Activated CD8-positive, alpha-beta memory T cell treated with anti-CD3 and anti-CD28 coated beads, Interleukin-2, amount 10 ng/mL, durations not matched to agents 7 days and 5 days (primary cell): ENCODE results near the gene CLDN7. TPM values are rescaled to one million over a fixed set of nuclear protein-coding genes. Genes with fewer than 3 reads are reported as not detected.

Experiments
- ATAC-seq: fragments of 150-1000 bp; cut with Tn5 transposase; one replicate; pipeline ENCODE4 v1.10.0; 2021; ENCODE audit warnings: moderate library complexity
- CTCF ChIA-PET: fragments of 350-600 bp; sonication (Branson Sonifier 250); formaldehyde crosslinking; loops from one replicate; lab custom pipeline; 2021; ENCODE audit warnings: antibody characterized with exemption; lab: Charles Lee
- DNase-seq: peaks from one replicate; pipeline ENCODE4 v3.0.0-alpha.2; 2020
- H3K27ac Mint-ChIP-seq: one replicate; pipeline ENCODE4 v1.8.0; 2021; ENCODE audit warnings: mild to moderate bottlenecking, mixed read lengths
- H3K27me3 Mint-ChIP-seq: one replicate; pipeline ENCODE4 v1.8.0; 2021; ENCODE audit warnings: mixed read lengths
- H3K36me3 Mint-ChIP-seq: one replicate; pipeline ENCODE4 v1.8.0; 2021; ENCODE audit warnings: mild to moderate bottlenecking, mixed read lengths
- H3K4me1 Mint-ChIP-seq: one replicate; pipeline ENCODE4 v1.8.0; 2021; ENCODE audit warnings: mixed read lengths
- H3K4me3 Mint-ChIP-seq: one replicate; pipeline ENCODE4 v1.8.0; 2021; ENCODE audit warnings: mild to moderate bottlenecking, moderate library complexity, mixed read lengths
- H3K9me3 Mint-ChIP-seq: one replicate; pipeline ENCODE4 v1.8.0; 2022; ENCODE audit warnings: low read depth, mixed read lengths
- total RNA-seq, 2 experiments: library from RNA; stranded (reverse); gene quantifications; one replicate each; pipeline ENCODE4 v1.2.3, GENCODE V29; 2021

The CLDN7 gene
- total RNA-seq, 2 experiments from 2014 or later = 0.66 to 1.9 TPM

DNA sequence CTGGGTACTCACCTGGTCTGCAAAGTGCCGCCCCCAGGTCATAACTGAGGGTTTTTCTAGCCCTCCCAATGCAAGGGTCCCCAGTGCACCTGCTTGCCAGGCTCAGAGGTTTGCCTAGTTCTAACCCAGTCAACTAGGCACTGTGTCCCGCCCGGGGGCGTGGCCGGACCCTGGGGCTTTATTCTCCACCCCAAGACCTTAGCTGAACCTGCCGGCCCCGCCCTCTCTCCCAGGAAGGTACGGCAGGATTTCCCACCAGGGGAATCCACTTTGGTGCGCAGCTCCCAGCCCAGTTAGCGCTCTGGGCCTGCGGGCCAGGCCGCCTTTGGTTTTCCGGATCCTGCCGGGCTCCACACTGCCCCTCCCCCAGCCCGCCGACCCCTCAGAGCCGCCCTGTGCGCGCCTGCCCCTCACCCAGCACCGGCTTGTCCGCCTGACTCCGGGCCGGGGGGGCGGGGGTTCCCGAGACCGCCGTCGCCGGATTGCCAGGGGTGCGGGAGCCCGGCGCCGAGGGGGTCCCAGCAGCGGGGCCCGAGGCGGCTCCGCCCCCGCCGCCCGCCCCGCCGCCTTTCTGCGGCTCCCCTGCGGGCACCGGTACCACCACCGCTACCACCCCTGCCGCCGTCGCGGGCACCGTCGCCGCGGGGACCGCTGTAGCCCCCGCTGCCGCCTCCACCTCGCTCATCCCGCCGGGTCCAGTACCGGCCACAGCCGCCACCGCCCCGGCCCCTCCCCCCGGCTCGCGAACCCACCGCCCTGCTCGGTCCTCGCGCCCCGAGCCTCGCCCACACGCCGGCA, 31.7 kb upstream of the CLDN7 start:
- H3K36me3 Mint-ChIP-seq = no peaks in the 10 kb centered on the region
- H3K4me3 Mint-ChIP-seq = peak overlapping the region; percentile 1
- H3K27me3 Mint-ChIP-seq = peaks cover 49% of the 10 kb centered on the region
- H3K27ac Mint-ChIP-seq = no peak overlapping the region
- CTCF ChIA-PET = interaction anchor here (1.1 to 3.8 kb wide), 3 partner anchors 9 to 74 kb away, joined by 5 to 27 read pairs (median 7); partner anchors contain the start of genes ACADVL, DLG4 and SLC2A4
- ATAC-seq (peak; percentile 12), DNase-seq (no peak)
- H3K9me3 Mint-ChIP-seq = no peaks in the 10 kb centered on the region
- peaks cover 21% of the 10 kb centered on the region for H3K4me1 Mint-ChIP-seq

DNA sequence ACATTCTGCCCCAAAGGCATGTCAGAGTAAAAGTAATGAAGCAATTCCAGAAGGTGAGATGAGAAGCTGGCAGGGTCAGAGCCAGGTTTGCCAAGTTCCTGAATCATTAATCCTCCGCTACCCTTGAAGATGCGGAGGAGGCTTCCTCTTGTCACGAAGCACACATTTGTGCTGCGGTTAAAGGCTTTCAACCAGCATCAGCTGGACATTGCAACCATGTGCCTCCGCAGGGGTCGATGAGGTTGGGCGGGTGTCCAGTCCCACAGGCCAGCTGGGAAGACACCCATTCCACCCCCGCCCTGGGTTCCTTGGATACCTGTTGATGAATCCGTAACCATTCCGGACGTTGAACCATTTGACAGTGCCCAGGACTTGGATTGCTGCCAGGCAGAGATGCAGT, 30.9 kb upstream of the CLDN7 start:
- ATAC-seq (no peak), DNase-seq (no peak)
- CTCF ChIA-PET = interaction anchor here (1.1 to 3.8 kb wide), 3 partner anchors 8 to 73 kb away, joined by 5 to 27 read pairs (median 7); partner anchors contain the start of genes ACADVL, DLG4 and SLC2A4
- H3K27ac Mint-ChIP-seq = no peak overlapping the region
- peaks cover 56% of the 10 kb centered on the region for H3K27me3 Mint-ChIP-seq
- peaks cover 21% of the 10 kb centered on the region for H3K4me1 Mint-ChIP-seq
- H3K4me3 Mint-ChIP-seq = no peak overlapping the region
- H3K36me3 Mint-ChIP-seq = no peaks in the 10 kb centered on the region
- no peaks in the 10 kb centered on the region for H3K9me3 Mint-ChIP-seq

DNA sequence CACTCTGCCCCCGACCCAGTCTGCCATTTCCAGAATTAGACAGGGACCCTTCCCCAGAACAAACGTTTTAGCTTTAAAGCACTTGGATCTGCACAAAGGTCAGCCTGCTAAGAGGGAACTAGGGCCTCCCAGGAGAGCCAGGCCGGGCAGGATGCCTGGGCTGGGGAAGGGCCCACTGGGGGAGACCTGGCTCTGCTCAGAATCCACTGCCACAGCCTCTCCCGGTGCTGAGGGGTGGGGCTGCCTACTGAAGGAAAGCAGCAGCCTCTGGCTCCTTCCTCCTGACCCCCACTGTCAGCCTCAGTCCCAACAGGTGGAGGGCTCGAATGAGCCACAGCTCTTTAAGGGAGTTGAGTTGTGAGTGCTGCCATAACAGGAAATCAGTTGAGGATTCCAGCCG, 30.5 kb upstream of the CLDN7 start:
- no peak for DNase-seq
- CTCF ChIA-PET = interaction anchor here (1.6 to 3.8 kb wide), 2 partner anchors 11 to 72 kb away, joined by 7 to 27 read pairs; partner anchors contain the start of genes ACADVL, DLG4 and SLC2A4
- H3K27ac Mint-ChIP-seq = no peak overlapping the region
- no peaks in the 10 kb centered on the region for H3K9me3 Mint-ChIP-seq
- H3K4me3 Mint-ChIP-seq = no peak overlapping the region
- H3K36me3 Mint-ChIP-seq = no peaks in the 10 kb centered on the region
- H3K4me1 Mint-ChIP-seq = peaks cover 21% of the 10 kb centered on the region
- ATAC-seq = no peak
- peaks cover 60% of the 10 kb centered on the region for H3K27me3 Mint-ChIP-seq

DNA sequence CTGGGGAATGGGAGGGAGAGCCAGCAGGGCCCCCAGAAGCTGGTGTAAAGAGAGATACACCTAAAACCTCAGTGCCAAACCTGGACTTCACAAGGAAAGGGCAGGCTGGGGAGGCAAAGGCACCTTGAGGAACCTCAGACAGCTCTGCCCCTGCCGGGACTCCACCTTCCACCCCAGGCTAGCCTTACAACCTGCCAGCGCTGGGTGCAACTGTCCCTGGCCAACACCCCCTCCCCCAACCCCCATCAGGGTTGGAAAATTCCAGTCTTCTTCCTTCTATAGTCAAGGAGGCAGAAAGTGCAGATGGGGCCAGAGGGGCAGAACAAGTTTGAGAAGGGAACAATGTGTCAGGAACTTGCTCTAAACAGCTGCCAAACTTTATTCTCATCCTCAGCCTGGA, 29.9 kb upstream of the CLDN7 start:
- ATAC-seq (no peak), DNase-seq (no peak)
- CTCF ChIA-PET = interaction anchor here (3.8 kb wide), 1 partner anchor 11 kb away, joined by 27 read pairs; the partner anchor contains the start of gene SLC2A4
- Mint-ChIP-seq H3K4me3 (no peak overlapping the region), H3K27me3 (peaks cover 61% of the 10 kb centered on the region), H3K36me3 (no peaks in the 10 kb centered on the region), H3K9me3 (no peaks in the 10 kb centered on the region), H3K4me1 (peaks cover 21% of the 10 kb centered on the region), H3K27ac (no peak overlapping the region)

GRCh38 chr17:7290685-7291084, 28.4 kb upstream of the CLDN7 start:
- no peak for ATAC-seq
- CTCF ChIA-PET = interaction anchor here (0.9 to 3.8 kb wide), 3 partner anchors 9 to 70 kb away, joined by 3 to 27 read pairs (median 5); partner anchors contain the start of gene SLC2A4
- Mint-ChIP-seq H3K27me3 (peaks cover 63% of the 10 kb centered on the region), H3K9me3 (no peaks in the 10 kb centered on the region), H3K4me1 (peaks cover 10% of the 10 kb centered on the region), H3K4me3 (no peak overlapping the region), H3K36me3 (no peaks in the 10 kb centered on the region), H3K27ac (no peak overlapping the region)
- no peak for DNase-seq

- Mint-ChIP-seq H3K36me3 (no peaks in the 10 kb centered on the region), H3K27me3 (peaks cover 57% of the 10 kb centered on the region), H3K4me1 (peaks cover 7% of the 10 kb centered on the region), H3K27ac (no peak overlapping the region), H3K4me3 (no peak overlapping the region), H3K9me3 (no peaks in the 10 kb centered on the region)
- no peak for ATAC-seq
- DNase-seq = no peak
- CTCF ChIA-PET = no interaction called here
Observed at GRCh38 chr17:7290166-7290565, 27.9 kb upstream of the CLDN7 start.

DNA sequence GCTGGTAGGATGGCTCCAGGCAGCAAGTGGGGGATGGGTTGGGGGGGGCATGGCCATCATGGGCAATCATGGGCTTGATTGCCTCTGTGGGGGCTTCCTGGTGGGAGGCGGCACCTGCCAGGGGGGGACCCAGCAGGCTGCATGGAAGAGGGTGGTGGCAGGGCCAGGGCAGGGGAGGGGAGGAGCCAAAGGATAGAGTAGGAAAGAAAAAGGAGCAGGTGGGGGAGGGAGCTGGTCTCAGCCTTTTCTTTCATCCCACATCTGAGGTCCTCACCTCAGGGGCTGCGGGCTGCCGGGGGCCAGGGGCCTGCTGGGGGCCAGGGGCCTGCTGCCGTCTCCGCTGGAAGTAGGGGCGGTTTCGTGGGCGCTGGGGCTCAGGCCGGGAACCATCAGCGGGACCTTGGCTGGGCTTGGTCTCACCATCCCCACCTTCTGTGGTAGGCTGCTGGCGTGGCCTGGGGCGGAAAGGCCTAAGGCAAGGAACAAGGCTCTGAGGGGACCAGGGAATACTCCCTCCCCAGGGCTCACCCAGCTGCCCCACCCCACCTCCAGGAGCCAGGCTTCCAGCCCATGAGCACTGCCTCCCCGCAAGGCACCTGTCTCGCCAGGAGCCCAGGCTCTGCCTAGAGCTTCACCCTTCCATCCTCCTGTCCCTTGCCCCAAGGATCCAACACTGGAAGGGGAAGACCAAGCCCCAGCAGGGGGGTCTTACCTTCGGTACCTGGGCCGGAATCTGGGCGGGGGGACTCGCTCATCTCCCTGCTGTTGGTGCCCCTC, 27.2 kb upstream of the CLDN7 start:
- Mint-ChIP-seq H3K4me3 (no peak overlapping the region), H3K27ac (no peak overlapping the region)
- no peak for ATAC-seq

DNA sequence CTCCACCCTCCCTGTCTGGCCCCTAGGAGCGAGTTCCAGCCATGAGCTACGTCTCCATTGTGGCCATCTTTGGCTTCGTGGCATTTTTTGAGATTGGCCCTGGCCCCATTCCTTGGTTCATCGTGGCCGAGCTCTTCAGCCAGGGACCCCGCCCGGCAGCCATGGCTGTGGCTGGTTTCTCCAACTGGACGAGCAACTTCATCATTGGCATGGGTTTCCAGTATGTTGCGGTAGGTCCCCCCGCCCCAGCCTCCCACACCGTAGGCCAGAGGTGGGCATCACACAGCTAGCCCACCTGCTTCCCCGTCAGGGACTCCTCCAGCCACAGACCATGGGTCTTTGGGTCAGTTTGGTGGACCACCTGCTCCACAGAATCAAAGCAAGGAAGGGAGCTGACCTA, 23.4 kb upstream of the CLDN7 start:
- Mint-ChIP-seq H3K36me3 (no peaks in the 10 kb centered on the region), H3K27me3 (peaks cover 45% of the 10 kb centered on the region), H3K9me3 (no peaks in the 10 kb centered on the region), H3K27ac (no peak overlapping the region), H3K4me1 (peaks cover 9% of the 10 kb centered on the region), H3K4me3 (no peak overlapping the region)
- DNase-seq (no peak), ATAC-seq (no peak)
- CTCF ChIA-PET = interaction anchor here (0.5 to 11.4 kb wide), 5 partner anchors 8 to 240 kb away, joined by 3 to 112 read pairs (median 5); no protein-coding TSS in a partner anchor

More for the DNA sequence above, 27.2 kb upstream of the CLDN7 start:
- Mint-ChIP-seq H3K4me1 (peaks cover 4% of the 10 kb centered on the region), H3K36me3 (no peaks in the 10 kb centered on the region), H3K27me3 (peaks cover 54% of the 10 kb centered on the region), H3K9me3 (no peaks in the 10 kb centered on the region)
- CTCF ChIA-PET = no interaction called here
- DNase-seq = no peak

- Mint-ChIP-seq H3K4me1 (peaks cover 17% of the 10 kb centered on the region), H3K36me3 (no peaks in the 10 kb centered on the region), H3K27ac (no peak overlapping the region), H3K27me3 (peaks cover 44% of the 10 kb centered on the region), H3K9me3 (no peaks in the 10 kb centered on the region), H3K4me3 (no peak overlapping the region)
- ATAC-seq (no peak), DNase-seq (no peak)
- CTCF ChIA-PET = interaction anchor here (1.5 to 11.4 kb wide), 2 partner anchors 9 to 12 kb away, joined by 5 to 112 read pairs; no protein-coding TSS in a partner anchor
Observed at GRCh38 chr17:7284911-7285310, 22.6 kb upstream of the CLDN7 start.

DNA sequence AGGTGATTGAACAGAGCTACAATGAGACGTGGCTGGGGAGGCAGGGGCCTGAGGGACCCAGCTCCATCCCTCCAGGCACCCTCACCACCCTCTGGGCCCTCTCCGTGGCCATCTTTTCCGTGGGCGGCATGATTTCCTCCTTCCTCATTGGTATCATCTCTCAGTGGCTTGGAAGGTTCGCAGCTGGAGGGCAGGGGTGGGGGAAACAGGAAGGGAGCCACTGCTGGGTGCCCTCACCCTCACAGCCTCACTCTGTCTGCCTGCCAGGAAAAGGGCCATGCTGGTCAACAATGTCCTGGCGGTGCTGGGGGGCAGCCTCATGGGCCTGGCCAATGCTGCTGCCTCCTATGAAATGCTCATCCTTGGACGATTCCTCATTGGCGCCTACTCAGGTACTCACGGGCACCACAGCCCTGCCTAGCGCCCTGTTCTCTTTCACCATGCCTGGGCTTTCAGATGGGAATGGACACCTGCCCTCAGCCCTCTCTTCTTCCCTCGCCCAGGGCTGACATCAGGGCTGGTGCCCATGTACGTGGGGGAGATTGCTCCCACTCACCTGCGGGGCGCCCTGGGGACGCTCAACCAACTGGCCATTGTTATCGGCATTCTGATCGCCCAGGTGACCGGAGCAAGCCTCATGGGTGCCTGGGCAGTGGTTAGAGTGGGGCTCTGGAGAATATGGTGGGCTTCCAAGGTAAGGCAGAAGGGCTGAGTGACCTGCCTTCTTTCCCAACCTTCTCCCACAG, 21.4 kb upstream of the CLDN7 start:
- Mint-ChIP-seq H3K27me3 (peaks cover 41% of the 10 kb centered on the region), H3K9me3 (no peaks in the 10 kb centered on the region), H3K36me3 (no peaks in the 10 kb centered on the region), H3K27ac (no peak overlapping the region), H3K4me1 (peaks cover 17% of the 10 kb centered on the region), H3K4me3 (no peak overlapping the region)
- DNase-seq = no peak
- no peak for ATAC-seq
- CTCF ChIA-PET = interaction anchor here (0.6 to 11.4 kb wide), 3 partner anchors 9 to 20 kb away, joined by 4 to 112 read pairs (median 27); no protein-coding TSS in a partner anchor

- DNase-seq (no peak), ATAC-seq (no peak)
- peaks cover 33% of the 10 kb centered on the region for H3K27me3 Mint-ChIP-seq
- no peak overlapping the region for H3K27ac Mint-ChIP-seq
- CTCF ChIA-PET = interaction anchor here (0.6 to 11.4 kb wide), 7 partner anchors 10 to 306 kb away, joined by 3 to 112 read pairs (median 4); partner anchors contain the start of gene GPS2
- no peak overlapping the region for H3K4me3 Mint-ChIP-seq
- H3K4me1 Mint-ChIP-seq = peaks cover 17% of the 10 kb centered on the region
- H3K9me3 Mint-ChIP-seq = no peaks in the 10 kb centered on the region
- no peaks in the 10 kb centered on the region for H3K36me3 Mint-ChIP-seq
Observed at GRCh38 chr17:7282752-7283321, 20.6 kb upstream of the CLDN7 start.

DNA sequence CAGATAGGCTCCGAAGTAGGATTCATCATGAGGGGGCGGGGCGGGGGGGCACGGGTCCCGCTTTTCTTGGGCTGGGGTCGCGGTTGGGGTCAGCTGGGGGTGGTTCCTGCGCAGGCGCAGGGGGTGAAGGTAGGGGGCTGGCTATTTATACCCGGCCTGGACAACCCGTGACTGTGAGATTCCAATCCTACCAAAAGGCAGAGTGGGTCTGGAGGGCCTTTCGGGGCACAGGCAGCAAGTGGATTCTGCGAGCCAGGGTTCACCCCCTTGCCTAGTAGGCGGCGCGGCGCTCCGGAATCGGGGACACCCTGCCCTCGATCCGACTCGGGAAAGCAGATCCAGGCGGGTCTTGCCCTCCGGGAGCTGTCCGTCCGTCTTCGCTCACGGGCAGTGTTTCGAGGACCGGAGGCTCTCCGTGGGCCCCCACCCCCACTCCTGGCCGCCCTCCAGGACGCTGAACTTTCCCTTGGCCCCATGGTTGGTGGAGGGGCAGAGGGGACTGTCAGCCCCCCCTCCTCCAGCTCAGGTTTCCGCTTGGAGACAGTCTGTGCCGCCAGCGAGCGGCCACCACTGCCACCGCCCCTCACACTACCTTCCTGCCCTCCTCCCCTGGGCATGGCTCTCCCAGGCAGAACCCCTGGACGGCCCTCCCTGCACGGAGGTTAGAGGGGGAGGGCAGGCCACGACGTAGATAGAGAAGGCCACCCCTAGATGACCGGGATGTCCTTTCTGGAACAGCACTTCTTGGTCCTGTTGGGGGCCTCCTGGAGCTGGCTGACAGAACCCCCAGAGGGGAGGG, 19.9 kb upstream of the CLDN7 start:
- DNase-seq = no peak
- H3K4me3 Mint-ChIP-seq = peak overlapping the region; percentile 63
- H3K36me3 Mint-ChIP-seq = no peaks in the 10 kb centered on the region
- ATAC-seq = no peak
- H3K27me3 Mint-ChIP-seq = peaks cover 32% of the 10 kb centered on the region
- no peaks in the 10 kb centered on the region for H3K9me3 Mint-ChIP-seq
- no peak overlapping the region for H3K27ac Mint-ChIP-seq
- CTCF ChIA-PET = interaction anchor here (0.6 to 11.4 kb wide), 8 partner anchors 10 to 307 kb away, joined by 3 to 112 read pairs (median 5); partner anchors contain the start of gene GPS2
- H3K4me1 Mint-ChIP-seq = peaks cover 17% of the 10 kb centered on the region
